ENCODE results near the gene EME2. TPM values are rescaled to one million over a fixed set of nuclear protein-coding genes. Genes with fewer than 3 reads are reported as not detected.
"Not testable (repeated sequence)": the region's sequence is repeated elsewhere in the genome, so short reads cannot be mapped to it uniquely, and the experiment has no call there.

The EME2 gene
- total RNA-seq, 1 donor from 2014 or later, result 15.5 TPM

DNA sequence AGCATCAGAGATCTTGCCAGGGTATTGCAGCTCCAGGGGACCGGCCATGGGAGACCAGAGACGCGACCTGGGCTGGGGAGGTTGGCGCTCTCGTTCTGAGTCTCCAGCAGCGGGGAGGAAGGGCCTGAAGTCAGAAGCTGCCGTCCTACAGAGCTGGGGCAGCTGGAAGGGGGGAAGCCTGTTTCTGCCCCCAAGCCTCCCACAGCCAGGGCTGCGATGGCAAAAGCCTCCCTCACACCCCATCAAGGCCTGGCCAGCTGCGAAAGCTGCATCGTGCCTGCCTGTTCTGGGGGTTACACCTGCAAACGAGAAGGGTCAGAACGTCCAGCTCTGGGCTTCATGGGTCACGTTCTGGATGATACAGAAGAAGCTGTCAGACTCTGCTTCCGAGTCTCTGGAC lies 40.5 kb upstream of the EME2 start:
- Histone ChIP-seq H3K9me3 (no peaks in the 10 kb centered on the region), H3K4me1 (no peaks in the 10 kb centered on the region), H3K27me3 (ENCODE audit: low read depth) (no peaks in the 10 kb centered on the region), H3K27ac (no peak overlapping the region), H3K4me3 (no peak overlapping the region), H3K36me3 (peaks cover 70% of the 10 kb centered on the region)
- TF ChIP-seq, protein P1, sequence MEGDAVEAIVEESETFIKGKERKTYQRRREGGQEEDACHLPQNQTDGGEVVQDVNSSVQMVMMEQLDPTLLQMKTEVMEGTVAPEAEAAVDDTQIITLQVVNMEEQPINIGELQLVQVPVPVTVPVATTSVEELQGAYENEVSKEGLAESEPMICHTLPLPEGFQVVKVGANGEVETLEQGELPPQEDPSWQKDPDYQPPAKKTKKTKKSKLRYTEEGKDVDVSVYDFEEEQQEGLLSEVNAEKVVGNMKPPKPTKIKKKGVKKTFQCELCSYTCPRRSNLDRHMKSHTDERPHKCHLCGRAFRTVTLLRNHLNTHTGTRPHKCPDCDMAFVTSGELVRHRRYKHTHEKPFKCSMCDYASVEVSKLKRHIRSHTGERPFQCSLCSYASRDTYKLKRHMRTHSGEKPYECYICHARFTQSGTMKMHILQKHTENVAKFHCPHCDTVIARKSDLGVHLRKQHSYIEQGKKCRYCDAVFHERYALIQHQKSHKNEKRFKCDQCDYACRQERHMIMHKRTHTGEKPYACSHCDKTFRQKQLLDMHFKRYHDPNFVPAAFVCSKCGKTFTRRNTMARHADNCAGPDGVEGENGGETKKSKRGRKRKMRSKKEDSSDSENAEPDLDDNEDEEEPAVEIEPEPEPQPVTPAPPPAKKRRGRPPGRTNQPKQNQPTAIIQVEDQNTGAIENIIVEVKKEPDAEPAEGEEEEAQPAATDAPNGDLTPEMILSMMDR (IDR thresholded peaks at IDR 0.05), result no peak
- DNase-seq (no peak), ATAC-seq (no peak)
- intact Hi-C loops (cut with DNase I), result no loop called here

DNA sequence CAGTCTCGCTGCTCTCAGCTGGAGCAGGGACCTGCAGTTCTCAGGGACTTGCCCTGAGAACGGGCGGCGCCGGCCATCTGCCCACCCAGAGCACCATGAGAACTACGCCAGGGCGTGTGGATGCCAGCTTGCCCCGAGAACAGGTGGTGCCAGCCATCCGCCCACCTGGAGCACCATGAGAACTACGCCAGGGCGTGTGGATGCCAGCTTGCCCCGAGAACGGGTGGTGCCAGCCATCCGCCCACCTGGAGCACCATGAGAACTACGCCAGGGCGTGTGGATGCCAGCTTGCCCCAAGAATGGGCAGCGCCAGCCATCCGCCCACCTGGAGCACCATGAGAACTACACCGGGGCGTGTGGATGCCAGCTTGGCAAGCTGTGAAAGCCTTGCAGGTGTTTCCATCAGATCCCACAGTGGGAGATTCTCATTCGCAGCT lies 40.0 kb upstream of the EME2 start:
- H3K27me3 ChIP-seq (ENCODE audit: low read depth); ATAC-seq; H3K27ac ChIP-seq; intact Hi-C loops (cut with DNase I); H3K4me1 ChIP-seq; H3K4me3 ChIP-seq; DNase-seq; H3K9me3 ChIP-seq: not testable (repeated sequence)
- H3K36me3 ChIP-seq, result peaks cover 70% of the 10 kb centered on the region

DNA sequence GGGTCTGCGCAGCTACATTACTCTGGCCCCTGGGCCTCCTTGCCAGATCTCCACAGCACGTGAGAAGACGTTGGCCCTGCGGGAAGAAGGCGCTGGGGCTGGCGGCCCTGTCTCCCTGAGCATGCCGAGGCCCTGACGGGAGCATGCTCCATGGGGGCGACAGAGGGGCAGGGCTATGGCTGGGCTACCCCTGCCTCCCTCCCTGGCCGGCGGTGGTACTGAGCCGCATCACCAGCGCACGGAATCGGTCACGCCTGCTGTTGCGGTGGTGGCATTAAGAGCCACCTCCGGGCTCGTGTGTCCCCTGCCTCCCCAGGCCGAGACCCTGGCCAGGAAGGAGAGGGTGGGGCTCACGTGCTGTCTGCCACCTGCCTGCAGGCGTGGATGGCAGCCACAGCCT lies 38.5 kb upstream of the EME2 start:
- ATAC-seq (peak; percentile 10 to 23), DNase-seq (no peak)
- Histone ChIP-seq H3K27ac (no peak overlapping the region), H3K36me3 (peaks cover 57% of the 10 kb centered on the region), H3K9me3 (no peaks in the 10 kb centered on the region), H3K27me3 (ENCODE audit: low read depth) (no peaks in the 10 kb centered on the region), H3K4me3 (no peak overlapping the region), H3K4me1 (no peaks in the 10 kb centered on the region)
- TF ChIP-seq, protein P1 (IDR thresholded peaks at IDR 0.05), result no peak
- intact Hi-C loops (cut with DNase I), result no loop called here

DNA sequence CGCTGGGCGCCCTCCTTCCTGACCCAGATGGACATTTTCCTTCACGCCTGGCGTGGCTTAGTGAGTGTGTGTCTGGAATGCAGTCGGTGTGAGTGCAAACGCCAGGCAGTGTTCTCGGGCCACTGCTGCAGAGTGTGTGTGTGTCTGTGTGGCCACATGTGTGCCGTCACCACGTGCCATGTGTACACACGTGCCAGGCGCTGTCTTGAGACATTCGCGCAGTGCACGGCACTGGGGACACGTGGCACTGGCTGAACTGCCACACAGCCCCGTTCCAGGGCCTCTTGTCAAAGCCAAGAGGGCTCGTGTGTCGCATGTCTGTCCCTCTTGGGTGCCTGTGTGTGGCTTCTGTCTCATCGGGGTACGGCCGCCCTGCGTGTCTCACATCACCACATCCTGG lies 37.8 kb upstream of the EME2 start:
- Histone ChIP-seq H3K27ac (no peak overlapping the region), H3K4me1 (no peaks in the 10 kb centered on the region), H3K27me3 (ENCODE audit: low read depth) (no peaks in the 10 kb centered on the region), H3K36me3 (peaks cover 50% of the 10 kb centered on the region), H3K9me3 (no peaks in the 10 kb centered on the region), H3K4me3 (no peak overlapping the region)
- DNase-seq, result no peak
- peak in 1 of 2 donors; percentile 47 for ATAC-seq
- intact Hi-C loops (cut with DNase I), result no loop called here
- TF ChIP-seq, protein P1 (IDR thresholded peaks at IDR 0.05), result no peak

DNA sequence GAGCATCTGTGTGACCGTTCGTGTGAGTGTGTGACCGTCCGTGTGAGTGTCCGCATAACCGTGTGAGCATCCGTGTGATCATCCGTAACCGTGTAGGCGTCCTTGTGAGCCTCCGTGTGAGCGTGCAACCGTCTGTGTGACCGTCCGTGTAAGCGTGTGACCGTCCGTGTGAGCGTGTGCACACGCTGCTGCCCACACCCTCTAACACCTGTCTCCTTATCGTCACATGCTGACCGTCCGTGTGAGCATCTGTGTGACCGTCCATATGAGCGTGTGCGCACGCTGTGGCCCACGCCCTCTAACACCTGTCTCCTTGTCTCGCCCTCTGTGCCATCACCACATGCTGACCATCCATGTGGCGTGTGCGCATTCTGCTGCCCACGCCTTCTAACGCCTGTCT lies 32.4 kb upstream of the EME2 start:
- no peaks in the 10 kb centered on the region for H3K4me1 ChIP-seq
- no peak for ATAC-seq
- H3K36me3 ChIP-seq, result peaks cover 42% of the 10 kb centered on the region
- H3K9me3 ChIP-seq, result no peaks in the 10 kb centered on the region
- intact Hi-C loops (cut with DNase I), result no loop called here
- no peak overlapping the region for H3K27ac ChIP-seq
- TF ChIP-seq, protein P1 (IDR thresholded peaks at IDR 0.05), result no peak
- DNase-seq, result no peak
- H3K27me3 ChIP-seq (ENCODE audit: low read depth), result no peaks in the 10 kb centered on the region
- no peak overlapping the region for H3K4me3 ChIP-seq

DNA sequence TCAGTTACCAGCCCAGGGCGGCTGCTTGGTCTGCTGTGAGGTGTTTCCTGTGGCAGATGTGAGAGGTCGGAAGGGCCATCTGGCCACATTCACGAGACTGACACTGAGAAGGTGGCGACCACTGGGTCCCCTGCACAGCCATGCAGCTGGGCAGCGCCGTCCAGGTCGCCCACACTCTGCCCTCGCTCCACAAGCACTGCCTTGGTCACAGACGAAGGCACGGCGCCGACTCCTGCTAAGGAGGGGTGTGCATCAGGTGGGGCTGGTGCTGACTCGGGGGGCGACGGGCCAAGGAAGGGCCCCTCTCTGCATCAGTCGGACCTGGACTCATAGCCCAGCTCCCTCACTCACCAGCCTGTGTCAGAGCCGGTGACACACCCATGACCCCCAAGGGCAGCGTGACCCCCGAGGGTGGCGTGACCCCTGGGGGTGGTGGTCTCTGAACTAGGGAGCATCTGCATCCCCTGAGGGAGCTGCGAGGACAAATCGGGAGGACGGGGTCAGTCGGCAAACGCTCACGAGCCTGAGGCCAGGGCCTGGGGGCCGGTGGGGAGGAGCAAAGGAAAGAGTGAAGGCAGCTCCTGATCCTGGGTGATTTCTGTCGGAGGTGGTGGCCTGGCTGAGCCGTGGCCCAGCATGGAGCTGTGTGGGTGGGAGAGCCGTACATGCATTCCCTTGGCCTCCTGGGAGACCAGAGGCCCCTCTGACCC lies 31.7 kb upstream of the EME2 start:
- DNase-seq (no peak), ATAC-seq (peak in 1 of 2 donors; percentile 14)
- intact Hi-C loops (cut with DNase I), result no loop called here
- no peak overlapping the region for H3K4me3 ChIP-seq
- H3K27me3 ChIP-seq (ENCODE audit: low read depth), result no peaks in the 10 kb centered on the region
- no peak overlapping the region for H3K27ac ChIP-seq
- peaks cover 49% of the 10 kb centered on the region for H3K36me3 ChIP-seq
- no peaks in the 10 kb centered on the region for H3K9me3 ChIP-seq
- no peaks in the 10 kb centered on the region for H3K4me1 ChIP-seq
- TF ChIP-seq, protein P1 (IDR thresholded peaks at IDR 0.05), result no peak
